Breast epithelium (tissue), 4 donors: ENCODE results near the gene IMPG1. TPM values are rescaled to one million over a fixed set of nuclear protein-coding genes. Genes with fewer than 3 reads are reported as not detected.

Source experiments
- DNase-seq, 2 donors: peaks; one replicate each; pipeline ENCODE4 v3.0.0-alpha.2; 2019; ENCODE audit warnings: low spot score in 2 of 2
- H3K27ac ChIP-seq, 2 donors: fragments of 200-600 bp; sonication (generic) in 1 of 2; one replicate each; pipeline ENCODE4 v1.5.1; 2016 to 2019; ENCODE audit warnings: mild to moderate bottlenecking in 1 of 2
- H3K27me3 ChIP-seq, 2 donors: fragments of 200-600 bp; sonication (generic) in 1 of 2; one replicate each; pipeline versions ENCODE4 v1.5.1 to v1.6.0; 2017 to 2019; ENCODE audit warnings: control low read depth in 1 of 2, mild to moderate bottlenecking in 1 of 2
- H3K36me3 ChIP-seq: fragments of 200-600 bp; one replicate; pipeline ENCODE4 v1.5.1; 2019
- H3K4me1 ChIP-seq, 2 donors: fragments of 200-600 bp; sonication (generic); one replicate each; pipeline ENCODE4 v1.5.1; 2016 to 2019; ENCODE audit warnings: control low read depth in 1 of 2
- H3K4me3 ChIP-seq, 3 donors: fragments of 200-600 bp; sonication (generic); 1 replicate in 2 of 3; 2 replicates in 1 of 3; pipeline ENCODE4 v1.5.1; 2016 to 2019; ENCODE audit warnings: mild to moderate bottlenecking in 3 of 3, moderate library complexity in 2 of 3
- H3K9me3 ChIP-seq, 2 donors: fragments of 200-600 bp; sonication (generic) in 1 of 2; one replicate each; pipeline ENCODE4 v1.5.1; 2016 to 2019; ENCODE audit warnings: control low read depth in 1 of 2
- CTCF ChIP-seq, 3 donors: fragments of 450-650 bp; IDR thresholded peaks; one replicate each; pipeline ENCODE4 v1.5.1; 2016 to 2017; ENCODE audit warnings: antibody characterized with exemption in 3 of 3, mild to moderate bottlenecking in 3 of 3, moderate library complexity in 3 of 3
- POLR2A ChIP-seq: fragments of 450-650 bp; IDR thresholded peaks from one replicate; pipeline ENCODE4 v1.6.1; 2016; ENCODE audit warnings: antibody characterized with exemption, mild to moderate bottlenecking, moderate library complexity
- POLR2AphosphoS5 ChIP-seq, 3 donors: sonication (generic); formaldehyde crosslinking; IDR thresholded peaks; one replicate each; pipeline ENCODE4 v1.6.1; 2017; ENCODE audit warnings: antibody characterized with exemption in 3 of 3
- intact Hi-C: fragments of 100-400 bp; cut with DNase I; formaldehyde crosslinking; loops from one replicate; pipeline ENCODE4 v1.15.1; 2023; ENCODE audit warnings: low total_unique reads
- total RNA-seq, 3 donors: library from RNA; depleted of rRNA; stranded (reverse); fragments of >200 nt; gene quantifications; one replicate each; pipeline ENCODE4 v1.1.0, GENCODE V29; 2016

The IMPG1 gene
- total RNA-seq, 3 donors from 2014 or later, result not detected

GRCh38 chr6:76043690-76044089, 28.8 kb downstream of the IMPG1 start:
- Histone ChIP-seq H3K36me3 (no peaks in the 10 kb centered on the region), H3K4me3 (no peak overlapping the region), H3K27ac (no peak overlapping the region), H3K27me3 (no peaks in the 10 kb centered on the region), H3K4me1 (no peaks in the 10 kb centered on the region), H3K9me3 (no peaks in the 10 kb centered on the region)
- no peak for DNase-seq
- intact Hi-C loops, result no loop called here
- no peak for TF ChIP-seq POLR2AphosphoS5 (IDR thresholded peaks at IDR 0.05)
- no peak for TF ChIP-seq CTCF (IDR thresholded peaks at IDR 0.05)

DNA sequence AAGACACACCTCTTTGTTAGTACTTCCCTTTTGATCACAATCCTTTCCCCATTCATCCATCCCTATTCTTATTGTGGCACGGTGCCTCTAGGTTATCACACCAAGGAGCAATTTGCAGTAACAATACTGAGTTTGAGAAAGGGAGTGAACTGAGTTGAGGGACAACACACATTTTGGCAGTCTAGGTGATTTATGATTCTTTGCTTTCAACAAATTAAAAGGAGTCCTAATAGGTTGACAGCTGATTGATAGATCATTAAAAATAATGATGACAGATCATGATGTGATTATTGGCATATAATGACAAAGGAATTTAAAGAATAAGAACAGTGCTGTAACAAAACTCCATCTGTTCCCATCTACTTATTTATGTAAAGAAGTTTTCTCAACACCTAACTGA, 36.7 kb downstream of the IMPG1 start:
- Histone ChIP-seq H3K4me1 (no peaks in the 10 kb centered on the region), H3K27me3 (no peaks in the 10 kb centered on the region), H3K27ac (no peak overlapping the region), H3K4me3 (no peak overlapping the region), H3K9me3 (no peaks in the 10 kb centered on the region), H3K36me3 (no peaks in the 10 kb centered on the region)
- DNase-seq, result no peak
- intact Hi-C loops, result loop anchor here (10.0 kb wide), 1 partner anchor 1361 kb away; no protein-coding TSS in a partner anchor
- no peak for TF ChIP-seq POLR2AphosphoS5 (IDR thresholded peaks at IDR 0.05)
- no peak for TF ChIP-seq POLR2A
- TF ChIP-seq CTCF (IDR thresholded peaks at IDR 0.05), result no peak

DNA sequence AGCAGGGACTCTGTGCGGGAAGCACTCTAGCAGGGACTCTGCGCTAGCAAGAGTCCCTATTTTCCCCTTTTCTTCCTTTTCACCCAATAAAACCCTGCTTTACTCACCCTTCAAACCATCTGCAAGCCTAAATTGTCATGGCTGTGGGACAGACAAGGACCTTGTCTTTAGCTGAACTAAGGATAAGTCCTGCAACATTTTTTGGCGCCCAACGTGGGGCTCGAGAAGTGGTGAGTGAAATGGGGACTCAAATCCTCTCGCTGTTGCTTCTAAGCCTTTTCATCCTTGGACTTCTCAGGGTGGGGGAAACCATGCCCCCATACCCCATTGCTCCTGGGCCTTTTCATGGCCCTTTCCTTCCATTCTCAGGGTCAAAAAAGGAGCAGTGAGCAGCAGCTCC, 46.4 kb downstream of the IMPG1 start:
- H3K4me1 ChIP-seq, result no peaks in the 10 kb centered on the region
- H3K27ac ChIP-seq, result no peak overlapping the region
- H3K9me3 ChIP-seq, result peaks cover 14 to 55% of the 10 kb centered on the region in 2 donors
- no peak for DNase-seq
- intact Hi-C loops, result no loop called here
- H3K36me3 ChIP-seq, result no peaks in the 10 kb centered on the region
- no peaks in the 10 kb centered on the region for H3K27me3 ChIP-seq
- TF ChIP-seq POLR2AphosphoS5 (IDR thresholded peaks at IDR 0.05) (no peak), POLR2A (no peak), CTCF (IDR thresholded peaks at IDR 0.05) (no peak)
- no peak overlapping the region for H3K4me3 ChIP-seq

DNA sequence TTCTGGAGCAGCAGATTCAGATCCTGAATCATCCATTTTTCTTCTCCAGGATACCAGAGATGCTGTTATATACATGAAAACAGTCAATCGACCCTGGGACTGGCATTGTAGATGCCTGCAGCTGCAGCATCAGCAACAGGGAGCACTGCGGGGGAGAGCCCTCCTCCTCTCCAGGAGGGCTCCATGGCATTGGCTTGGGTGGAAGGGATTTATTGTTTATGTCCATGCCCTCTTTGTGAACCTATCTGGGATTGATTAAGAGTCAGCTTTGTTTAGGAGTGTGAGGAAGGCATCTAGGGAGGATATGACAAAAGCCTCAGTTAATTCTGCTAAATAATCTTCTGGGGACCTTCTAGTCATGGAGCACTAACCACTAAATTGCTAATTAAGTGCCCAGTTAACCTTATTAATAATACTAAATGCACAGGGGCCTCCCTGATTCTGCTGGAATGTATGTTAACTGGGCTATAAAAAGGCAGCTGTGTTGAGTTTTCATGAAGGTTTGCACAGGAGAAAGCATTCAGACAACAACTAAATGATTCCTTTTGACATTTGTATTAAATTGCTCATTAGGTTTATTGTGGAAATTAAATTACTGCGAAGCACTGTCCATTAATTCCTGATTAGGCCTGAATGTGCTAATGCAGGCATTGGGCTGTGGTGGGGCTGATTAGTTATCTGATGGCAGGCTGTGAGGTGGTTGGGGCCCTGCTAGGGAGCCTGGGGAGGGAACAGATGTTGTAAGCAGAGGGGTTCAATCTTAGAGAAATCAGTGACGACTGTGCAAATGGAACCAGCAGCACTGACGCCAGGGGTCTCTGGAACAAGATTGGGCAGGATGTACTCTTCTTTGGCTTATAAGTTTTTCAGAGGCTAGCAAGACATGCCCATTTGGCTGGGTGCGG, 57.6 kb downstream of the IMPG1 start:
- intact Hi-C loops, result no loop called here
- H3K27ac ChIP-seq, result no peak overlapping the region
- TF ChIP-seq POLR2A, result no peak
- no peak for TF ChIP-seq POLR2AphosphoS5 (IDR thresholded peaks at IDR 0.05)
- no peak for TF ChIP-seq CTCF (IDR thresholded peaks at IDR 0.05)
- no peak overlapping the region for H3K4me3 ChIP-seq
- H3K36me3 ChIP-seq, result no peaks in the 10 kb centered on the region
- no peaks in the 10 kb centered on the region for H3K9me3 ChIP-seq
- H3K27me3 ChIP-seq, result no peaks in the 10 kb centered on the region
- DNase-seq, result no peak
- no peaks in the 10 kb centered on the region for H3K4me1 ChIP-seq

- intact Hi-C loops, result no loop called here
- TF ChIP-seq POLR2A (no peak), CTCF (IDR thresholded peaks at IDR 0.05) (no peak), POLR2AphosphoS5 (IDR thresholded peaks at IDR 0.05) (no peak)
- no peaks in the 10 kb centered on the region for H3K36me3 ChIP-seq
These were observed 68.3 kb downstream of the IMPG1 start for GRCh38 chr6:76004202-76004601.

More at GRCh38 chr6:76004202-76004601, 68.3 kb downstream of the IMPG1 start:
- Histone ChIP-seq H3K27me3 (no peaks in the 10 kb centered on the region), H3K9me3 (no peaks in the 10 kb centered on the region), H3K27ac (no peak overlapping the region), H3K4me1 (no peaks in the 10 kb centered on the region), H3K4me3 (no peak overlapping the region)
- DNase-seq, result no peak
